ENCODE results near the gene TSC22D4. TPM values are rescaled to one million over a fixed set of nuclear protein-coding genes. Genes with fewer than 3 reads are reported as not detected.

The TSC22D4 gene
- total and polyA plus RNA-seq, 2 experiments from 2014 or later = 14.6 to 24.9 TPM

DNA sequence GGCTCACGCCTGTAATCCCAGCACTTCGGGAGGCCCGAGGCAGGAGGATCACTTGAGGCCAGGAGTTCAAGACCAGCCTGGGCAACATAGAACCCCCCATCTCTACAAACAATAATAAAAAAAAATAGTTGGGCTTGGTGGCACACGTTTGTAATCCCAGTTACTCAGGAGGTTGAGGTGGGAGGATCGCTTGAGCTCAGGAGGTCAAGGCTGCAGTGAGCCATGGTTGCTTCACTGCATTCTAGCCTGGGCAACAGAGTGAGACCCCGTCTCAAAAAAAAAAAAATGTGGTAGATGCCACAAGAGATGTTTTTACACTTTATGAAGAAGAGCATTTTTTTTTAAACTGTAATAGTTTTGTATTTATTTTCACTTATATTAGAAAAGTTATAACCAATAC lies 17.5 kb upstream of the TSC22D4 start (continued):
- TF ChIP-seq EZH2 (IDR thresholded peaks at IDR 0.05; ENCODE audit: low read depth, unreplicated experiment) (no peak), ZNF331 (CRISPR knock-in tag; IDR thresholded peaks at IDR 0.05; ENCODE audit: low read depth) (no peak)
- TF ChIP-seq, protein P1, sequence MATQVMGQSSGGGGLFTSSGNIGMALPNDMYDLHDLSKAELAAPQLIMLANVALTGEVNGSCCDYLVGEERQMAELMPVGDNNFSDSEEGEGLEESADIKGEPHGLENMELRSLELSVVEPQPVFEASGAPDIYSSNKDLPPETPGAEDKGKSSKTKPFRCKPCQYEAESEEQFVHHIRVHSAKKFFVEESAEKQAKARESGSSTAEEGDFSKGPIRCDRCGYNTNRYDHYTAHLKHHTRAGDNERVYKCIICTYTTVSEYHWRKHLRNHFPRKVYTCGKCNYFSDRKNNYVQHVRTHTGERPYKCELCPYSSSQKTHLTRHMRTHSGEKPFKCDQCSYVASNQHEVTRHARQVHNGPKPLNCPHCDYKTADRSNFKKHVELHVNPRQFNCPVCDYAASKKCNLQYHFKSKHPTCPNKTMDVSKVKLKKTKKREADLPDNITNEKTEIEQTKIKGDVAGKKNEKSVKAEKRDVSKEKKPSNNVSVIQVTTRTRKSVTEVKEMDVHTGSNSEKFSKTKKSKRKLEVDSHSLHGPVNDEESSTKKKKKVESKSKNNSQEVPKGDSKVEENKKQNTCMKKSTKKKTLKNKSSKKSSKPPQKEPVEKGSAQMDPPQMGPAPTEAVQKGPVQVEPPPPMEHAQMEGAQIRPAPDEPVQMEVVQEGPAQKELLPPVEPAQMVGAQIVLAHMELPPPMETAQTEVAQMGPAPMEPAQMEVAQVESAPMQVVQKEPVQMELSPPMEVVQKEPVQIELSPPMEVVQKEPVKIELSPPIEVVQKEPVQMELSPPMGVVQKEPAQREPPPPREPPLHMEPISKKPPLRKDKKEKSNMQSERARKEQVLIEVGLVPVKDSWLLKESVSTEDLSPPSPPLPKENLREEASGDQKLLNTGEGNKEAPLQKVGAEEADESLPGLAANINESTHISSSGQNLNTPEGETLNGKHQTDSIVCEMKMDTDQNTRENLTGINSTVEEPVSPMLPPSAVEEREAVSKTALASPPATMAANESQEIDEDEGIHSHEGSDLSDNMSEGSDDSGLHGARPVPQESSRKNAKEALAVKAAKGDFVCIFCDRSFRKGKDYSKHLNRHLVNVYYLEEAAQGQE (IDR thresholded peaks at IDR 0.05; ENCODE audit: unreplicated experiment) = no peak

DNA sequence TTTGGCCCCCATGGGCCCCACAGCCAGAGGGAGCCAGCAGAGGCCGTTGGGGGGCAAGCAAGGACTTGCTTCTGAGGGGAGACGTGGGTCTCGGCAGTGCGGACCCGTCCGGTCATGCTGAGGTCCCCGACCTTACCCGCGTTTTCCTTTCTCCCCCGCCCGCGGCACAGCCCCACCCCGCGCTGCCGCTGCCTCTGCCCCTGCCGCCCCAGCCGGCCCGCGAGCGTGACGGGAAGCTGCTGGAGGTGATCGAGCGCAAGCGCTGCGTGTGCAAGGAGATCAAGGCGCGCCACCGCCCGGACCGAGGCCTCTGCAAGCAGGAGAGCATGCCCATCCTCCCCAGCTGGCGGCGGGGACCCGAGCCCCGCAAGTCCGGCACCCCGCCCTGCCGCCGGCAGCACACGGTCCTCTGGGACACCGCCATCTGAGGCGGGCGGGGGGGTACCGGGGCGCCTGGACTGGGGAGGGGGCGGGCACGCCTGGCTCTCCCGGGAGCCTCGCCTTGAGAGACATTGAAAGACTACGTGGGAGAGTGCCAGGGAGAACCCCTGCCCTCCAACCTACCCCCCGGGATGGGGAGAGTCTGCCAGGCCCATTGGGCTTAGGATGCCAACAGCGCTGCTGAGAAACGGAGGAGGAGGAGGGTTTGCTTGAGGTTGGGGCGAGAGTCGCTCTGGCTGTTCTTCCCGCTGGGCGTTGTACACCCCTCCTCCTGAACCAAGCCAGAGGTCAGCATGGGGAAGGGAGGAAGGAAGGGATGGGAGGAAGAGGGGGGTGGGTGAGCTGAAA lies 14.7 kb upstream of the TSC22D4 start:
- Histone ChIP-seq H3K79me2 (replicated peaks; ENCODE audit: insufficient read depth) (no peaks in the 10 kb centered on the region), H3F3A (replicated peaks; ENCODE audit: low read depth) (0 out of 2 replicates have a peak, but pooled peaks cover 3% of the 10 kb centered on the region), H2AFZ (peak overlapping the region; percentile 80), H3K4me3 (peak overlapping the region; percentile 70), H3K4me1 (ENCODE audit: insufficient read depth) (peaks cover 9% of the 10 kb centered on the region), H3K27me3 (ENCODE audit: insufficient read depth) (peaks cover 10% of the 10 kb centered on the region), H3K9me2 (ENCODE audit: insufficient read depth) (no peaks in the 10 kb centered on the region), H3K36me3 (ENCODE audit: insufficient read depth) (no peaks in the 10 kb centered on the region), H3K4me2 (peak overlapping the region; percentile 90), H3K27ac (ENCODE audit: low read depth) (no peak overlapping the region), H4K20me1 (replicated peaks; ENCODE audit: insufficient read depth) (no peaks in the 10 kb centered on the region)
- ATAC-seq (peak; percentile 62), DNase-seq (ENCODE audit: low spot score) (peak; percentile 75)
- TF ChIP-seq EZH2phosphoT487 (IDR thresholded peaks at IDR 0.05; ENCODE audit: unreplicated experiment) (no peak), JUNB (IDR thresholded peaks at IDR 0.05; ENCODE audit: unreplicated experiment) (no peak), STAT1 (IDR thresholded peaks at IDR 0.05; ENCODE audit: unreplicated experiment) (no peak), CREB1 (CRISPR knock-in tag; IDR thresholded peaks at IDR 0.05; ENCODE audit: low read depth) (no peak)
- TF ChIP-seq, protein P1 (IDR thresholded peaks at IDR 0.05; ENCODE audit: unreplicated experiment) = no peak
- TF ChIP-seq, protein P2, sequence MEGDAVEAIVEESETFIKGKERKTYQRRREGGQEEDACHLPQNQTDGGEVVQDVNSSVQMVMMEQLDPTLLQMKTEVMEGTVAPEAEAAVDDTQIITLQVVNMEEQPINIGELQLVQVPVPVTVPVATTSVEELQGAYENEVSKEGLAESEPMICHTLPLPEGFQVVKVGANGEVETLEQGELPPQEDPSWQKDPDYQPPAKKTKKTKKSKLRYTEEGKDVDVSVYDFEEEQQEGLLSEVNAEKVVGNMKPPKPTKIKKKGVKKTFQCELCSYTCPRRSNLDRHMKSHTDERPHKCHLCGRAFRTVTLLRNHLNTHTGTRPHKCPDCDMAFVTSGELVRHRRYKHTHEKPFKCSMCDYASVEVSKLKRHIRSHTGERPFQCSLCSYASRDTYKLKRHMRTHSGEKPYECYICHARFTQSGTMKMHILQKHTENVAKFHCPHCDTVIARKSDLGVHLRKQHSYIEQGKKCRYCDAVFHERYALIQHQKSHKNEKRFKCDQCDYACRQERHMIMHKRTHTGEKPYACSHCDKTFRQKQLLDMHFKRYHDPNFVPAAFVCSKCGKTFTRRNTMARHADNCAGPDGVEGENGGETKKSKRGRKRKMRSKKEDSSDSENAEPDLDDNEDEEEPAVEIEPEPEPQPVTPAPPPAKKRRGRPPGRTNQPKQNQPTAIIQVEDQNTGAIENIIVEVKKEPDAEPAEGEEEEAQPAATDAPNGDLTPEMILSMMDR (conservative IDR thresholded peaks at IDR 0.05; ENCODE audit: low read depth in 2 of 2) = peak in 1 of 2 experiments; percentile 37; a peak in 2 of 4 replicates
- Mint-ChIP-seq H3K4me1 (peaks cover 17% of the 10 kb centered on the region), H3K36me3 (ENCODE audit: low read depth) (no peaks in the 10 kb centered on the region), H3K9me3 (no peaks in the 10 kb centered on the region), H3K27ac (no peak overlapping the region), H3K4me3 (peak overlapping the region; percentile 71), H3K27me3 (ENCODE audit: insufficient read depth, low read depth, poor library complexity) (peaks cover 28% of the 10 kb centered on the region)
